SK-MEL-5 (cell line): Measurements from ENCODE around the gene NR6A1. TPM values are rescaled to one million over a fixed set of nuclear protein-coding genes. Genes with fewer than 3 reads are reported as not detected.

ENCODE experiments used
- DNase-seq: peaks from one replicate; pipeline ENCODE4 v3.0.0-alpha.2; 2016; ENCODE audit warnings: low read depth, low spot score
- in situ Hi-C: cut with HindIII; loops from 2 replicates; pipeline ENCODE4 v1.10.0; 2016; ENCODE audit warnings: low sequenced_read_pairs, high pct_unique_total_duplicates, low pct_unique_long_range_greater_than_20kb
- small RNA-seq, 2 experiments: library from RNA; depleted of rRNA; stranded (forward); fragments of <200 nt; gene quantifications; one replicate each; pipeline ENCODE3, GENCODE V24; 2014
- total RNA-seq: library from RNA; depleted of rRNA; stranded (reverse); fragments of >200 nt; shearing (Covaris generic); gene quantifications from 2 replicates; pipeline ENCODE4 v1.2.3, GENCODE V29; 2014; rRNA removed

The NR6A1 gene
- total RNA-seq, 1 experiment from 2014 or later = 7.8 TPM

DNA sequence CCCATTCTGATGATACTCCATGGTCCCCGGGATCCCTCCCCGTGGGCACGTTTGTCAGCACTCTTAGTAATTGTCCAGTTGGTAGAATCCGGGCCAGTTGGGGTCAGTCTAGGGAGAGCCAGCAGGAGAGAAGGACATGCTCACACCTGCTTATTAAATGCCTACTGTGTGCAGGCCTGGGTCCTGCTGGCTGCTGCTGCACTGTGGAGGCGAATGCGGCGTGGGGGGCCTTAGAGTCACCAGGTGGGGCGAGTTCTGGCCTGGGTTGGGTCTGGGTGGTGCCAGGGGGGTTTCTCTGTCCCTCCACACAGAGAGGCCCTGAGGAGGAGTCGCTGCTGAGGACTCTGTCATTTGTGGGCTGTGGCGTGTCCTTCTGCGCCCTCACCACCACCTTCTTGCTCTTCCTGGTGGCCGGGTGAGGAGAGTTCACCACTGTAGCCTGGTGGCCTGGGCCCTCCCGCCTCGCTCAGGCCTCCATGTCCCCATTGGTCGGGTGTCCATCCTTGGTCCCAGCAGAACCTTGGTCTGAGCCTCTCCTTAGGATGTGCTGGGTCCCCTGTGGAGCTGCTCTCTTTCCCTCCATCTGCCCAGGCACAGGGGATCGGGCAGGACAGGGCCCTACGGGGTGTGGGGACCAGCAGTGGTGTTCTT is 303.6 kb downstream of the NR6A1 start:
- in situ Hi-C loops = no loop called here
- DNase-seq = no peak

Small RNAs within 50 kb of the gene (small RNA-seq; reads per million reads assigned to genes)
- 0.33 to 26.2 reads per million in 2 experiments for gene MIR181A2
- 0.27 to 12.2 reads per million in 2 experiments for gene MIR181B2
- gene RN7SL302P = 0 reads per million in 2 experiments

Other genes with a start within 250 kb of the NR6A1 start
- 0.51 and 0.90 TPM in 2 replicates for gene OLFML2A, start 5.8 kb upstream of the NR6A1 start, total RNA-seq
- not detected in 2 replicates for gene WDR38, start 82.1 kb upstream of the NR6A1 start, total RNA-seq
- 2,870 and 3,852 TPM in 2 replicates for gene RPL35, start 90.6 kb upstream of the NR6A1 start, total RNA-seq
- 28.1 and 30.3 TPM in 2 replicates for gene ARPC5L, start 90.8 kb upstream of the NR6A1 start, total RNA-seq
- gene GOLGA1, start 169.8 kb upstream of the NR6A1 start, total RNA-seq = 25.1 and 25.9 TPM in 2 replicates